CD8-positive, alpha-beta memory T cell (primary cell): ENCODE results near the gene RASGEF1C. TPM values are rescaled to one million over a fixed set of nuclear protein-coding genes. Genes with fewer than 3 reads are reported as not detected.

Source experiments
- CTCF ChIA-PET: fragments of 350-600 bp; sonication (Branson Sonifier 250); formaldehyde crosslinking; loops from one replicate; lab custom pipeline; 2021; ENCODE audit warnings: antibody characterized with exemption; lab: Charles Lee
- POLR2A ChIA-PET: fragments of 350-600 bp; sonication (Branson Sonifier 250); formaldehyde crosslinking; loops from one replicate; lab custom pipeline; 2021; ENCODE audit warnings: antibody characterized with exemption; lab: Charles Lee
- DNase-seq, 5 donors: peaks; one replicate each; pipeline versions ENCODE4 v3.0.0 to v3.0.0-alpha.2; 2020 to 2022; ENCODE audit warnings: mixed read lengths in 1 of 5
- H3K27ac ChIP-seq: one replicate; pipeline ENCODE4 v1.7.0; 2013; ENCODE audit warnings: low read depth, mild to moderate bottlenecking, low read length, moderate library complexity
- H3K27me3 ChIP-seq: 2 replicates; pipeline ENCODE4 v1.7.0; 2013; ENCODE audit warnings: low read length, mild to moderate bottlenecking; ENCODE audit not compliant: insufficient read depth, poor library complexity, severe bottlenecking
- H3K36me3 ChIP-seq: 2 replicates; pipeline ENCODE4 v1.7.0; 2013; ENCODE audit warnings: mild to moderate bottlenecking, low read length, moderate library complexity; ENCODE audit not compliant: insufficient read depth
- H3K4me1 ChIP-seq: 2 replicates; pipeline ENCODE4 v1.7.0; 2013; ENCODE audit warnings: mild to moderate bottlenecking, low read length, moderate library complexity; ENCODE audit not compliant: insufficient read depth
- H3K4me3 ChIP-seq: 2 replicates; pipeline ENCODE4 v1.7.0; 2013; ENCODE audit warnings: mild to moderate bottlenecking, low read length
- H3K9me3 ChIP-seq: 2 replicates; pipeline ENCODE4 v1.7.0; 2013; ENCODE audit warnings: mild to moderate bottlenecking, low read length
- H3K27ac Mint-ChIP-seq, 8 donors: one replicate each; pipeline ENCODE4 v1.8.0; 2020 to 2021; ENCODE audit warnings: mixed read lengths in 8 of 8, mild to moderate bottlenecking in 6 of 8, inconsistent platforms in 3 of 8, moderate library complexity in 3 of 8
- H3K27me3 Mint-ChIP-seq, 2 donors: one replicate each; pipeline ENCODE4 v1.8.0; 2020 to 2021; ENCODE audit warnings: mixed read lengths in 2 of 2, mild to moderate bottlenecking in 1 of 2, moderate library complexity in 1 of 2
- H3K36me3 Mint-ChIP-seq, 3 donors: one replicate each; pipeline ENCODE4 v1.8.0; 2020 to 2021; ENCODE audit warnings: mixed read lengths in 3 of 3, inconsistent platforms in 1 of 3, mild to moderate bottlenecking in 1 of 3
- H3K4me1 Mint-ChIP-seq, 3 donors: one replicate each; pipeline ENCODE4 v1.8.0; 2020 to 2021; ENCODE audit warnings: mixed read lengths in 3 of 3, inconsistent platforms in 1 of 3, mild to moderate bottlenecking in 1 of 3
- H3K4me3 Mint-ChIP-seq, 7 donors: one replicate each; pipeline ENCODE4 v1.8.0; 2020 to 2021; ENCODE audit warnings: mixed read lengths in 7 of 7, mild to moderate bottlenecking in 6 of 7, moderate library complexity in 4 of 7, inconsistent platforms in 2 of 7
- H3K9me3 Mint-ChIP-seq, 5 donors: one replicate each; pipeline ENCODE4 v1.8.0; 2020 to 2022; ENCODE audit warnings: mixed read lengths in 5 of 5, mild to moderate bottlenecking in 3 of 5, moderate library complexity in 2 of 5, inconsistent platforms in 1 of 5
- polyA plus RNA-seq: library from polyadenylated mRNA; unstranded; fragments of 300-500 nt; fragmentation: Illumina TruSeq; gene quantifications from one replicate; pipeline ENCODE4 v1.2.3, GENCODE V29; 2021
- total RNA-seq, 2 experiments: library from RNA; stranded (reverse); gene quantifications; one replicate each; pipeline ENCODE4 v1.2.3, GENCODE V29; 2021

The RASGEF1C gene
- total and polyA plus RNA-seq, 3 experiments from 2014 or later: not detected

- H3K4me1 Mint-ChIP-seq: peaks cover 5 to 10% (median 7%) of the 10 kb centered on the region in 3 donors
- Histone ChIP-seq H3K4me1 (no peaks in the 10 kb centered on the region), H3K9me3 (no peaks in the 10 kb centered on the region), H3K27ac (no peak overlapping the region), H3K4me3 (peak overlapping the region; percentile 28), H3K36me3 (no peaks in the 10 kb centered on the region), H3K27me3 (peaks cover 10% of the 10 kb centered on the region)
- peak in 1 of 5 donors; percentile 5 for DNase-seq
- H3K9me3 Mint-ChIP-seq: peaks cover 0 to 2% (median 0%) of the 10 kb centered on the region in 5 donors
- no peak overlapping the region for H3K27ac Mint-ChIP-seq
- peak overlapping the region in 6 of 7 donors; percentile 30 to 86 (median 55) for H3K4me3 Mint-ChIP-seq
- ChIA-PET CTCF (interaction anchor here (2.2 kb wide), 1 partner anchor 108 kb away, joined by 10 read pairs; no protein-coding TSS in a partner anchor), POLR2A (no interaction called here)
- H3K27me3 Mint-ChIP-seq: peaks cover 27 to 57% of the 10 kb centered on the region in 2 donors
- no peaks in the 10 kb centered on the region for H3K36me3 Mint-ChIP-seq
Measured at GRCh38 chr5:180208435-180209081, 453 bp downstream of the RASGEF1C start.

GRCh38 chr5:180208038-180208434, 975 bp downstream of the RASGEF1C start:
- no peaks in the 10 kb centered on the region for H3K9me3 ChIP-seq
- POLR2A ChIA-PET: no interaction called here
- Mint-ChIP-seq H3K4me3 (peak overlapping the region in 6 of 7 donors; percentile 30 to 86 (median 55)), H3K36me3 (no peaks in the 10 kb centered on the region), H3K27ac (peak overlapping the region in 1 of 8 donors; percentile 4), H3K9me3 (peaks cover 0 to 2% (median 0%) of the 10 kb centered on the region in 5 donors), H3K27me3 (peaks cover 27 to 57% of the 10 kb centered on the region in 2 donors), H3K4me1 (peaks cover 5 to 10% (median 7%) of the 10 kb centered on the region in 3 donors)
- DNase-seq: no peak
- no peak overlapping the region for H3K4me3 ChIP-seq
- H3K36me3 ChIP-seq: no peaks in the 10 kb centered on the region
- H3K27me3 ChIP-seq: peaks cover 10% of the 10 kb centered on the region
- CTCF ChIA-PET: no interaction called here
- no peak overlapping the region for H3K27ac ChIP-seq
- H3K4me1 ChIP-seq: no peaks in the 10 kb centered on the region

GRCh38 chr5:180207593-180207992, 1.4 kb downstream of the RASGEF1C start:
- H3K4me3 ChIP-seq: no peak overlapping the region
- H3K9me3 Mint-ChIP-seq: peaks cover 0 to 2% (median 0%) of the 10 kb centered on the region in 5 donors
- no peaks in the 10 kb centered on the region for H3K36me3 Mint-ChIP-seq
- POLR2A ChIA-PET: no interaction called here
- no peaks in the 10 kb centered on the region for H3K36me3 ChIP-seq
- H3K27ac ChIP-seq: no peak overlapping the region
- no peak for DNase-seq
- peaks cover 26 to 57% of the 10 kb centered on the region in 2 donors for H3K27me3 Mint-ChIP-seq
- CTCF ChIA-PET: no interaction called here
- H3K4me1 Mint-ChIP-seq: peaks cover 5 to 10% (median 7%) of the 10 kb centered on the region in 3 donors
- H3K4me1 ChIP-seq: no peaks in the 10 kb centered on the region
- H3K27me3 ChIP-seq: peaks cover 10% of the 10 kb centered on the region
- H3K4me3 Mint-ChIP-seq: peak overlapping the region in 2 of 7 donors; percentile 20 to 86
- no peaks in the 10 kb centered on the region for H3K9me3 ChIP-seq
- H3K27ac Mint-ChIP-seq: peak overlapping the region in 1 of 8 donors; percentile 4

- POLR2A ChIA-PET: no interaction called here
- H3K4me1 Mint-ChIP-seq: peaks cover 5 to 10% (median 7%) of the 10 kb centered on the region in 3 donors
Measured at GRCh38 chr5:180206993-180207392, 2.0 kb downstream of the RASGEF1C start.

GRCh38 chr5:180205916-180206315, 3.1 kb downstream of the RASGEF1C start:
- Mint-ChIP-seq H3K27ac (no peak overlapping the region), H3K9me3 (peaks cover 0 to 2% (median 0%) of the 10 kb centered on the region in 5 donors), H3K4me3 (no peak overlapping the region), H3K27me3 (peaks cover 27 to 52% of the 10 kb centered on the region in 2 donors), H3K36me3 (no peaks in the 10 kb centered on the region), H3K4me1 (peaks cover 5 to 10% (median 7%) of the 10 kb centered on the region in 3 donors)
- DNase-seq: no peak
- Histone ChIP-seq H3K9me3 (no peaks in the 10 kb centered on the region), H3K27ac (no peak overlapping the region), H3K4me3 (no peak overlapping the region), H3K4me1 (no peaks in the 10 kb centered on the region), H3K36me3 (no peaks in the 10 kb centered on the region), H3K27me3 (peaks cover 10% of the 10 kb centered on the region)
- ChIA-PET CTCF (no interaction called here), POLR2A (no interaction called here)

More at GRCh38 chr5:180206993-180207392, 2.0 kb downstream of the RASGEF1C start:
- peak overlapping the region in 3 of 7 donors; percentile 13 to 50 (median 22) for H3K4me3 Mint-ChIP-seq
- no peaks in the 10 kb centered on the region for H3K9me3 ChIP-seq
- H3K36me3 Mint-ChIP-seq: no peaks in the 10 kb centered on the region
- peaks cover 26 to 55% of the 10 kb centered on the region in 2 donors for H3K27me3 Mint-ChIP-seq
- H3K4me3 ChIP-seq: no peak overlapping the region
- peaks cover 10% of the 10 kb centered on the region for H3K27me3 ChIP-seq
- no peaks in the 10 kb centered on the region for H3K4me1 ChIP-seq
- no peak for DNase-seq
- no peaks in the 10 kb centered on the region for H3K9me3 Mint-ChIP-seq
- no peak overlapping the region for H3K27ac ChIP-seq
- CTCF ChIA-PET: no interaction called here
- H3K27ac Mint-ChIP-seq: no peak overlapping the region
- H3K36me3 ChIP-seq: no peaks in the 10 kb centered on the region

- Histone ChIP-seq H3K4me1 (no peaks in the 10 kb centered on the region), H3K36me3 (no peaks in the 10 kb centered on the region), H3K9me3 (no peaks in the 10 kb centered on the region), H3K27ac (no peak overlapping the region), H3K4me3 (no peak overlapping the region), H3K27me3 (peaks cover 10% of the 10 kb centered on the region)
- Mint-ChIP-seq H3K27me3 (peaks cover 21 to 39% of the 10 kb centered on the region in 2 donors), H3K27ac (no peak overlapping the region), H3K4me1 (peaks cover 5 to 7% (median 7%) of the 10 kb centered on the region in 3 donors), H3K4me3 (no peak overlapping the region), H3K36me3 (no peaks in the 10 kb centered on the region), H3K9me3 (peaks cover 0 to 2% (median 0%) of the 10 kb centered on the region in 5 donors)
- DNase-seq: no peak
- CTCF ChIA-PET: no interaction called here
- POLR2A ChIA-PET: no interaction called here
Measured at GRCh38 chr5:180204276-180204819, 4.7 kb downstream of the RASGEF1C start.

- CTCF ChIA-PET: no interaction called here
- peaks cover 30 to 38% of the 10 kb centered on the region in 2 donors for H3K27me3 Mint-ChIP-seq
- H3K36me3 ChIP-seq: no peaks in the 10 kb centered on the region
- no peak overlapping the region for H3K4me3 Mint-ChIP-seq
- peak overlapping the region in 1 of 8 donors; percentile 9 for H3K27ac Mint-ChIP-seq
- peaks cover under 1 to 2% (median 2%) of the 10 kb centered on the region in 3 donors for H3K4me1 Mint-ChIP-seq
- peaks cover 0 to 2% (median 0%) of the 10 kb centered on the region in 5 donors for H3K9me3 Mint-ChIP-seq
- H3K9me3 ChIP-seq: no peaks in the 10 kb centered on the region
- peaks cover 5% of the 10 kb centered on the region for H3K27me3 ChIP-seq
- DNase-seq: no peak
- H3K4me1 ChIP-seq: no peaks in the 10 kb centered on the region
- H3K27ac ChIP-seq: no peak overlapping the region
- POLR2A ChIA-PET: no interaction called here
- no peaks in the 10 kb centered on the region for H3K36me3 Mint-ChIP-seq
- H3K4me3 ChIP-seq: no peak overlapping the region
Measured at GRCh38 chr5:180202939-180203573, 6.0 kb downstream of the RASGEF1C start.
